ENCODE measurements around the gene SESN1. TPM values are rescaled to one million over a fixed set of nuclear protein-coding genes. Genes with fewer than 3 reads are reported as not detected.

Gene SESN1
- total RNA-seq, 1 donor from 2014 or later = 49.0 TPM

- intact Hi-C loops (cut with DNase I) = no loop called here
- Histone ChIP-seq H3K27ac (no peak overlapping the region), H3K36me3 (no peaks in the 10 kb centered on the region), H3K4me1 (peaks cover 6 to 11% of the 10 kb centered on the region in 2 donors), H3K4me3 (no peak overlapping the region), H3K27me3 (no peaks in the 10 kb centered on the region), H3K9me3 (no peaks in the 10 kb centered on the region)
- DNase-seq (ENCODE audit: low spot score in 2 of 2) = no peak
- no peak for TF ChIP-seq CTCF (IDR thresholded peaks at IDR 0.05)
Measured at GRCh38 chr6:108952776-108953486, 141.7 kb downstream of the SESN1 start.

GRCh38 chr6:108951351-108951953, 143.2 kb downstream of the SESN1 start:
- Histone ChIP-seq H3K36me3 (no peaks in the 10 kb centered on the region), H3K27ac (no peak overlapping the region), H3K27me3 (no peaks in the 10 kb centered on the region), H3K9me3 (no peaks in the 10 kb centered on the region), H3K4me3 (no peak overlapping the region), H3K4me1 (peaks cover 8 to 26% of the 10 kb centered on the region in 2 donors)
- TF ChIP-seq CTCF (IDR thresholded peaks at IDR 0.05) = no peak
- DNase-seq (ENCODE audit: low spot score in 2 of 2) = no peak
- intact Hi-C loops (cut with DNase I) = no loop called here

- intact Hi-C loops (cut with DNase I) = loop anchor here (5.0 kb wide), 2 partner anchors 51 to 101 kb away; partner anchors contain the start of gene ARMC2
- Histone ChIP-seq H3K27me3 (no peaks in the 10 kb centered on the region), H3K4me1 (peaks cover 8 to 44% of the 10 kb centered on the region in 2 donors), H3K9me3 (no peaks in the 10 kb centered on the region), H3K36me3 (no peaks in the 10 kb centered on the region), H3K4me3 (no peak overlapping the region), H3K27ac (peak overlapping the region; percentile 62 to 91)
- DNase-seq (ENCODE audit: low spot score in 2 of 2) = no peak
- TF ChIP-seq CTCF (IDR thresholded peaks at IDR 0.05) = no peak
Measured at GRCh38 chr6:108948181-108948661, 146.4 kb downstream of the SESN1 start.

- DNase-seq (ENCODE audit: low spot score in 2 of 2) = no peak
- Histone ChIP-seq H3K9me3 (no peaks in the 10 kb centered on the region), H3K36me3 (no peaks in the 10 kb centered on the region), H3K27ac (peak overlapping the region; percentile 88 to 91), H3K27me3 (no peaks in the 10 kb centered on the region), H3K4me3 (no peak overlapping the region), H3K4me1 (peaks cover 8 to 44% of the 10 kb centered on the region in 2 donors)
- TF ChIP-seq CTCF (IDR thresholded peaks at IDR 0.05) = no peak
- intact Hi-C loops (cut with DNase I) = loop anchor here (2.0 to 5.0 kb wide), 3 partner anchors 50 to 100 kb away; partner anchors contain the start of gene ARMC2
Measured at GRCh38 chr6:108947114-108947854, 147.4 kb downstream of the SESN1 start.

- Histone ChIP-seq H3K9me3 (no peaks in the 10 kb centered on the region), H3K4me1 (peaks cover 8 to 44% of the 10 kb centered on the region in 2 donors), H3K36me3 (no peaks in the 10 kb centered on the region), H3K27ac (peak overlapping the region; percentile 88 to 91), H3K4me3 (no peak overlapping the region), H3K27me3 (no peaks in the 10 kb centered on the region)
- intact Hi-C loops (cut with DNase I) = loop anchor here (2.0 to 5.0 kb wide), 3 partner anchors 49 to 99 kb away; partner anchors contain the start of gene ARMC2
- TF ChIP-seq CTCF (IDR thresholded peaks at IDR 0.05) = no peak
- no peak for DNase-seq (ENCODE audit: low spot score in 2 of 2)
Measured at GRCh38 chr6:108946695-108947094, 148.0 kb downstream of the SESN1 start.

Data from ascending aorta (tissue), 2 donors.